Vagina (tissue), 2 donors: ENCODE results near the gene FITM1. TPM values are rescaled to one million over a fixed set of nuclear protein-coding genes. Genes with fewer than 3 reads are reported as not detected.

Experiments
- DNase-seq, 2 donors: peaks; one replicate each; pipeline ENCODE4 v3.0.0-alpha.2; 2017; ENCODE audit errors: extremely low spot score in 2 of 2
- H3K27ac ChIP-seq: fragments of 200-600 bp; sonication (generic); one replicate; pipeline ENCODE4 v1.5.1; 2019
- H3K27me3 ChIP-seq: fragments of 200-600 bp; sonication (generic); one replicate; pipeline ENCODE4 v1.5.1; 2019
- H3K36me3 ChIP-seq, 2 donors: fragments of 200-600 bp; sonication (generic); one replicate each; pipeline ENCODE4 v1.5.1; 2017 to 2019
- H3K4me1 ChIP-seq: fragments of 200-600 bp; sonication (generic); one replicate; pipeline ENCODE4 v1.5.1; 2019
- H3K4me3 ChIP-seq, 2 donors: fragments of 200-600 bp; sonication (generic); 1 replicate in 1 of 2; 2 replicates in 1 of 2; pipeline ENCODE4 v1.5.1; 2016 to 2019
- H3K9me3 ChIP-seq: fragments of 200-600 bp; sonication (generic); one replicate; pipeline ENCODE4 v1.5.1; 2019
- CTCF ChIP-seq, 3 experiments: fragments of 450-650 bp in 2 of 3; fragments of 200-600 bp in 1 of 3; sonication (generic) in 1 of 3; IDR thresholded peaks; one replicate each; pipeline ENCODE4 v1.5.1; 2017 to 2019; ENCODE audit warnings: antibody characterized with exemption in 3 of 3, mild to moderate bottlenecking in 2 of 3, moderate library complexity in 2 of 3
- POLR2A ChIP-seq, 2 donors: fragments of 450-650 bp; IDR thresholded peaks; one replicate each; pipeline ENCODE4 v1.6.1; 2017; ENCODE audit warnings: antibody characterized with exemption in 2 of 2, mild to moderate bottlenecking in 2 of 2, moderate library complexity in 2 of 2
- intact Hi-C: fragments of 100-400 bp; cut with DNase I; formaldehyde crosslinking; loops from one replicate; pipeline ENCODE4 v1.15.1; 2023
- microRNA-seq: library from miRNA; unstranded; fragments of <30 nt; microRNA quantifications from one replicate; pipeline ENCODE4, GENCODE V29; 2017; ENCODE audit warnings: borderline number of aligned reads, borderline replicate concordance
- small RNA-seq: library from RNA; depleted of rRNA; stranded (forward); fragments of <200 nt; gene quantifications from one replicate; pipeline ENCODE3, GENCODE V24; 2016
- total RNA-seq: library from RNA; depleted of rRNA; stranded (reverse); fragments of >200 nt; gene quantifications from one replicate; pipeline ENCODE4 v1.2.3, GENCODE V29; 2016

FITM1 gene
- total RNA-seq, 1 donor from 2014 or later, result not detected

- no peak for DNase-seq
- Histone ChIP-seq H3K27me3 (no peaks in the 10 kb centered on the region), H3K36me3 (peaks cover 0 to 40% of the 10 kb centered on the region in 2 donors), H3K4me1 (peaks cover 14% of the 10 kb centered on the region), H3K4me3 (no peak overlapping the region), H3K27ac (no peak overlapping the region), H3K9me3 (no peaks in the 10 kb centered on the region)
- intact Hi-C loops, result no loop called here
- TF ChIP-seq CTCF (IDR thresholded peaks at IDR 0.05) (no peak), POLR2A (IDR thresholded peaks at IDR 0.05) (no peak)
Measured at GRCh38 chr14:24181371-24182077, 51.1 kb downstream of the FITM1 start.

Small RNAs within 50 kb of the gene (microRNA-seq; reads per million reads assigned to microRNA genes)
- gene MIR7703, result not detected

Small RNAs within 50 kb of the gene (small RNA-seq; reads per million reads assigned to genes)
- gene IPO4 (not detected), gene IRF9 (not detected), gene RNA5SP383 (0.52 reads per million)

Other genes with a start within 250 kb of the FITM1 start
- 21.4 TPM for gene DHRS4, start 176.9 kb upstream of the FITM1 start, total RNA-seq
- 16.7 TPM for gene DHRS4L2, start 141.7 kb upstream of the FITM1 start, total RNA-seq
- 1.2 TPM for gene CARMIL3, start 78.7 kb upstream of the FITM1 start, total RNA-seq
- not detected for gene CPNE6, start 59.1 kb upstream of the FITM1 start, total RNA-seq
- gene PCK2, start 36.3 kb upstream of the FITM1 start, total RNA-seq, result 18.7 TPM
- 75.6 TPM for gene DCAF11, start 15.9 kb upstream of the FITM1 start, total RNA-seq
- gene NRL, start 15.7 kb upstream of the FITM1 start, total RNA-seq, result 1.2 TPM
- 118 TPM for gene PSME1, start 5.5 kb downstream of the FITM1 start, total RNA-seq
- gene EMC9, start 10.9 kb downstream of the FITM1 start, total RNA-seq, result 23.8 TPM
- 131 TPM for gene PSME2, start 16.0 kb downstream of the FITM1 start, total RNA-seq
- 87.9 TPM for gene RNF31, start 16.8 kb downstream of the FITM1 start, total RNA-seq
- gene IRF9, start 30.6 kb downstream of the FITM1 start, total RNA-seq, result 55.0 TPM
- gene REC8, start 41.4 kb downstream of the FITM1 start, total RNA-seq, result 5.9 TPM
- gene IPO4, start 58.2 kb downstream of the FITM1 start, total RNA-seq, result 28.5 TPM
- gene TM9SF1, start 64.8 kb downstream of the FITM1 start, total RNA-seq, result 37.3 TPM
- gene TSSK4, start 75.0 kb downstream of the FITM1 start, total RNA-seq, result 0.74 TPM
- gene CHMP4A, start 82.8 kb downstream of the FITM1 start, total RNA-seq, result 37.6 TPM
- gene MDP1, start 85.4 kb downstream of the FITM1 start, total RNA-seq, result 32.7 TPM
- 140 TPM for gene NEDD8, start 101.7 kb downstream of the FITM1 start, total RNA-seq
- 35.6 TPM for gene GMPR2, start 102.3 kb downstream of the FITM1 start, total RNA-seq
- 64.1 TPM for gene TINF2, start 112.0 kb downstream of the FITM1 start, total RNA-seq
- 269 TPM for gene TGM1, start 132.5 kb downstream of the FITM1 start, total RNA-seq
- gene RABGGTA, start 140.9 kb downstream of the FITM1 start, total RNA-seq, result 43.5 TPM
- gene DHRS1, start 169.1 kb downstream of the FITM1 start, total RNA-seq, result 84.2 TPM
- gene NOP9, start 169.2 kb downstream of the FITM1 start, total RNA-seq, result 13.8 TPM
- gene CIDEB, start 177.3 kb downstream of the FITM1 start, total RNA-seq, result 16.0 TPM
- gene LTB4R2, start 179.5 kb downstream of the FITM1 start, total RNA-seq, result 66.5 TPM
- 35.1 TPM for gene LTB4R, start 180.8 kb downstream of the FITM1 start, total RNA-seq
- 32.7 TPM for gene ADCY4, start 204.4 kb downstream of the FITM1 start, total RNA-seq
- gene RIPK3, start 209.3 kb downstream of the FITM1 start, total RNA-seq, result 10.1 TPM
- gene NFATC4, start 237.5 kb downstream of the FITM1 start, total RNA-seq, result 47.9 TPM